ENCODE measurements around the gene CCER1. TPM values are rescaled to one million over a fixed set of nuclear protein-coding genes. Genes with fewer than 3 reads are reported as not detected.

The CCER1 gene
- total and polyA plus RNA-seq, 2 donors from 2014 or later = not detected

- intact Hi-C loops (cut with DNase I) = no loop called here
- no peak for FAIRE-seq
- H3K4me3 ChIP-seq (ENCODE audit: low read length in 3 of 3) = no peak overlapping the region
- DNase-seq = no peak
- no peak overlapping the region for H3K27ac ChIP-seq (ENCODE audit: low read depth in 2 of 2, low read length in 2 of 2)
- H3K4me1 ChIP-seq (ENCODE audit: control insufficient read depth in 2 of 3, insufficient read depth in 2 of 3, low read depth in 1 of 3, low read length in 3 of 3) = no peaks in the 10 kb centered on the region
- no peak overlapping the region for H3K9ac ChIP-seq (ENCODE audit: low read length in 3 of 3)
- no peaks in the 10 kb centered on the region for H3K36me3 ChIP-seq (ENCODE audit: control insufficient read depth in 2 of 3, insufficient read depth in 3 of 3, low read length in 3 of 3)
- H3K9me3 ChIP-seq (ENCODE audit: control insufficient read depth in 2 of 3, insufficient read depth in 1 of 3, low read length in 3 of 3) = no peaks in the 10 kb centered on the region
- no peak for TF ChIP-seq CTCF (IDR thresholded peaks at IDR 0.05; ENCODE audit: borderline replicate concordance, extremely low read depth, insufficient read depth)
- H3K27me3 ChIP-seq (ENCODE audit: control insufficient read depth, insufficient read depth, low read length) = no peaks in the 10 kb centered on the region
These were observed 7.1 kb downstream of the CCER1 start for GRCh38 chr12:90947869-90948268.

GRCh38 chr12:90945070-90945649 is 9.8 kb downstream of the CCER1 start:
- peak in 1 of 5 donors; percentile 41 for DNase-seq
- no peaks in the 10 kb centered on the region for H3K27me3 ChIP-seq (ENCODE audit: control insufficient read depth, insufficient read depth, low read length)
- H3K4me1 ChIP-seq (ENCODE audit: control insufficient read depth in 2 of 3, insufficient read depth in 2 of 3, low read depth in 1 of 3, low read length in 3 of 3) = no peaks in the 10 kb centered on the region
- H3K9me3 ChIP-seq (ENCODE audit: control insufficient read depth in 2 of 3, insufficient read depth in 1 of 3, low read length in 3 of 3) = no peaks in the 10 kb centered on the region
- no peak overlapping the region for H3K27ac ChIP-seq (ENCODE audit: low read depth in 2 of 2, low read length in 2 of 2)
- peak; percentile 41 for TF ChIP-seq CTCF (IDR thresholded peaks at IDR 0.05; ENCODE audit: borderline replicate concordance, extremely low read depth, insufficient read depth)
- no peaks in the 10 kb centered on the region for H3K36me3 ChIP-seq (ENCODE audit: control insufficient read depth in 2 of 3, insufficient read depth in 3 of 3, low read length in 3 of 3)
- no peak overlapping the region for H3K4me3 ChIP-seq (ENCODE audit: low read length in 3 of 3)
- no peak overlapping the region for H3K9ac ChIP-seq (ENCODE audit: low read length in 3 of 3)
- intact Hi-C loops (cut with DNase I) = no loop called here
- FAIRE-seq = peak; percentile 97

GRCh38 chr12:90943255-90943654 is 11.7 kb downstream of the CCER1 start:
- DNase-seq (no peak), FAIRE-seq (no peak)
- Histone ChIP-seq H3K4me1 (ENCODE audit: control insufficient read depth in 2 of 3, insufficient read depth in 2 of 3, low read depth in 1 of 3, low read length in 3 of 3) (no peaks in the 10 kb centered on the region), H3K9ac (ENCODE audit: low read length in 3 of 3) (no peak overlapping the region), H3K36me3 (ENCODE audit: control insufficient read depth in 2 of 3, insufficient read depth in 3 of 3, low read length in 3 of 3) (no peaks in the 10 kb centered on the region), H3K4me3 (ENCODE audit: low read length in 3 of 3) (no peak overlapping the region), H3K27ac (ENCODE audit: low read depth in 2 of 2, low read length in 2 of 2) (no peak overlapping the region), H3K9me3 (ENCODE audit: control insufficient read depth in 2 of 3, insufficient read depth in 1 of 3, low read length in 3 of 3) (no peaks in the 10 kb centered on the region), H3K27me3 (ENCODE audit: control insufficient read depth, insufficient read depth, low read length) (no peaks in the 10 kb centered on the region)
- no peak for TF ChIP-seq CTCF (IDR thresholded peaks at IDR 0.05; ENCODE audit: borderline replicate concordance, extremely low read depth, insufficient read depth)
- intact Hi-C loops (cut with DNase I) = no loop called here
